Astrocyte of the cerebellum (primary cell): Measurements from ENCODE around the gene TRUB1.
"Not testable (repeated sequence)": the region's sequence is repeated elsewhere in the genome, so short reads cannot be mapped to it uniquely, and the experiment has no call there.

ENCODE experiments used
- DNase-seq: peaks from one replicate; pipeline ENCODE4 v3.0.0-alpha.2; 2011; ENCODE audit warnings: low read depth
- H3K4me3 ChIP-seq: 2 replicates; pipeline ENCODE4 v1.5.1; 2011; ENCODE audit warnings: mild to moderate bottlenecking, low read depth, low read length, moderate library complexity
- CTCF ChIP-seq: IDR thresholded peaks from 2 replicates; pipeline ENCODE4 v1.5.1; 2012; ENCODE audit warnings: low read length, low read depth, moderate library complexity, mild to moderate bottlenecking; ENCODE audit errors: missing control alignments
- in situ Hi-C: cut with HindIII; loops from 2 replicates; pipeline ENCODE4 v1.10.0; 2017; ENCODE audit warnings: low sequenced_read_pairs

The TRUB1 gene

GRCh38 chr10:114932225-114932624 lies 5.8 kb upstream of the TRUB1 start:
- TF ChIP-seq CTCF = no peak
- no peak overlapping the region for H3K4me3 ChIP-seq
- DNase-seq = no peak
- in situ Hi-C loops = no loop called here

GRCh38 chr10:114932945-114933344 lies 5.0 kb upstream of the TRUB1 start:
- no peak for TF ChIP-seq CTCF
- in situ Hi-C loops = no loop called here
- DNase-seq = no peak
- no peak overlapping the region for H3K4me3 ChIP-seq

GRCh38 chr10:114933588-114933987 lies 4.4 kb upstream of the TRUB1 start:
- in situ Hi-C loops = no loop called here
- H3K4me3 ChIP-seq = no peak overlapping the region

GRCh38 chr10:114933995-114934394 lies 4.0 kb upstream of the TRUB1 start:
- H3K4me3 ChIP-seq, in situ Hi-C loops, DNase-seq: not testable (repeated sequence)

More at GRCh38 chr10:114933588-114933987, 4.4 kb upstream of the TRUB1 start:
- no peak for TF ChIP-seq CTCF
- no peak for DNase-seq

- DNase-seq = no peak
- TF ChIP-seq CTCF = no peak
- H3K4me3 ChIP-seq = peak overlapping the region; percentile 99
- in situ Hi-C loops = no loop called here
Observed at GRCh38 chr10:114938856-114939193, 830 bp downstream of the TRUB1 start.

GRCh38 chr10:114940735-114941134 lies 2.7 kb downstream of the TRUB1 start:
- in situ Hi-C loops = no loop called here
- no peak for TF ChIP-seq CTCF
- no peak for DNase-seq
- H3K4me3 ChIP-seq = no peak overlapping the region

- no peak overlapping the region for H3K4me3 ChIP-seq
- DNase-seq = no peak
- in situ Hi-C loops = no loop called here
- no peak for TF ChIP-seq CTCF
Observed at GRCh38 chr10:114943000-114943399, 5.0 kb downstream of the TRUB1 start.
